Neural progenitor cell (in vitro differentiated cells): ENCODE measurements around the gene USP44. TPM values are rescaled to one million over a fixed set of nuclear protein-coding genes. Genes with fewer than 3 reads are reported as not detected.

Experiments
- DNase-seq: peaks from one replicate; pipeline ENCODE4 v3.0.0-alpha.2; 2016; ENCODE audit warnings: low spot score
- H2AFZ ChIP-seq: fragments of 200-600 bp; sonication (generic); replicated peaks from 2 replicates; pipeline ENCODE4 v1.6.1; 2016; ENCODE audit warnings: antibody characterized with exemption
- H3F3A ChIP-seq: fragments of 200-600 bp; sonication (generic); 2 replicates; pipeline ENCODE4 v1.6.1; 2016; ENCODE audit warnings: antibody characterized with exemption, low read depth
- H3K27ac ChIP-seq: fragments of 200-600 bp; sonication (generic); 2 replicates; pipeline ENCODE4 v1.5.1; 2016; ENCODE audit warnings: mild to moderate bottlenecking
- H3K27me3 ChIP-seq: fragments of 200-600 bp; sonication (generic); 2 replicates; pipeline ENCODE4 v1.6.1; 2016; ENCODE audit warnings: mild to moderate bottlenecking, moderate library complexity
- H3K36me3 ChIP-seq: fragments of 200-600 bp; sonication (generic); 2 replicates; pipeline ENCODE4 v1.5.1; 2016
- H3K4me1 ChIP-seq: fragments of 200-600 bp; sonication (generic); 2 replicates; pipeline ENCODE4 v1.6.1; 2016; ENCODE audit warnings: mixed run types
- H3K4me2 ChIP-seq: fragments of 200-600 bp; sonication (generic); 2 replicates; pipeline ENCODE4 v1.6.1; 2016
- H3K4me3 ChIP-seq: fragments of 200-600 bp; sonication (generic); 2 replicates; pipeline ENCODE4 v1.5.1; 2016
- H3K79me2 ChIP-seq: fragments of 200-600 bp; sonication (generic); 2 replicates; pipeline ENCODE4 v1.6.1; 2016; ENCODE audit warnings: low read depth
- H3K9ac ChIP-seq: fragments of 200-600 bp; sonication (generic); 2 replicates; pipeline ENCODE4 v1.6.1; 2016
- H3K9me3 ChIP-seq: fragments of 200-600 bp; sonication (generic); 2 replicates; pipeline ENCODE4 v1.5.1; 2016; ENCODE audit warnings: low read depth
- H4K20me1 ChIP-seq: fragments of 200-600 bp; sonication (generic); 2 replicates; pipeline ENCODE4 v1.6.1; 2016; ENCODE audit warnings: low read depth
- H3K27ac Mint-ChIP-seq: 3 replicates; pipeline ENCODE4 v1.8.0; 2021; ENCODE audit warnings: mixed read lengths
- H3K27me3 Mint-ChIP-seq: 2 replicates; pipeline ENCODE4 v1.8.0; 2022; ENCODE audit warnings: low read depth, mild to moderate bottlenecking, inconsistent platforms, moderate library complexity, mixed read lengths; ENCODE audit not compliant: insufficient read depth
- H3K36me3 Mint-ChIP-seq: 3 replicates; pipeline ENCODE4 v1.8.0; 2021; ENCODE audit warnings: mixed read lengths
- H3K4me1 Mint-ChIP-seq: 3 replicates; pipeline ENCODE4 v1.8.0; 2021; ENCODE audit warnings: mixed read lengths
- H3K4me3 Mint-ChIP-seq: 3 replicates; pipeline ENCODE4 v1.8.0; 2021; ENCODE audit warnings: mild to moderate bottlenecking, moderate library complexity, mixed read lengths
- H3K9me3 Mint-ChIP-seq: 3 replicates; pipeline ENCODE4 v1.8.0; 2020; ENCODE audit warnings: mixed read lengths
- CTCF ChIP-seq: fragments of 200-600 bp; sonication (generic); IDR thresholded peaks from 2 replicates; pipeline ENCODE4 v1.5.1; 2017; ENCODE audit warnings: antibody characterized with exemption, mild to moderate bottlenecking
- EZH2 ChIP-seq: fragments of 200-600 bp; sonication (generic); IDR thresholded peaks from 2 replicates; pipeline ENCODE4 v1.6.1; 2017; ENCODE audit warnings: antibody characterized with exemption, mild to moderate bottlenecking, moderate library complexity
- EZH2phosphoT487 ChIP-seq: fragments of 200-600 bp; sonication (generic); IDR thresholded peaks from 2 replicates; pipeline ENCODE4 v1.6.1; 2017; ENCODE audit warnings: antibody characterized with exemption
- total RNA-seq: library from RNA; depleted of rRNA; stranded (reverse); fragments of >200 nt; gene quantifications from 2 replicates; pipeline ENCODE4 v1.2.3, GENCODE V29; 2015; ENCODE audit warnings: low replicate concordance

The USP44 gene
- total RNA-seq, 1 donor from 2014 or later, result 79.4 TPM

GRCh38 chr12:95498968-95499367, 52.3 kb downstream of the USP44 start:
- H3K36me3 Mint-ChIP-seq, result peaks cover 62% of the 10 kb centered on the region
- no peaks in the 10 kb centered on the region for H3K9me3 ChIP-seq
- H2AFZ ChIP-seq, result no peak overlapping the region
- H3K4me2 ChIP-seq, result no peak overlapping the region
- H3K27ac ChIP-seq, result no peak overlapping the region
- H3K9me3 Mint-ChIP-seq, result peaks cover 15% of the 10 kb centered on the region
- H3K27ac Mint-ChIP-seq, result no peak overlapping the region
- no peaks in the 10 kb centered on the region for H3K27me3 Mint-ChIP-seq
- H3F3A ChIP-seq, result no peaks in the 10 kb centered on the region
- no peak for DNase-seq
- H3K9ac ChIP-seq, result no peak overlapping the region
- no peaks in the 10 kb centered on the region for H3K27me3 ChIP-seq
- peaks cover 34% of the 10 kb centered on the region for H3K79me2 ChIP-seq
- peaks cover 21% of the 10 kb centered on the region for H3K36me3 ChIP-seq
- no peaks in the 10 kb centered on the region for H4K20me1 ChIP-seq
- no peak overlapping the region for H3K4me3 ChIP-seq
- no peak overlapping the region for H3K4me3 Mint-ChIP-seq
- no peaks in the 10 kb centered on the region for H3K4me1 ChIP-seq
- TF ChIP-seq CTCF (no peak), EZH2 (no peak), EZH2phosphoT487 (no peak)
- H3K4me1 Mint-ChIP-seq, result no peaks in the 10 kb centered on the region

- H3K27ac Mint-ChIP-seq, result no peak overlapping the region
- Histone ChIP-seq H3K4me1 (no peaks in the 10 kb centered on the region), H3K9me3 (no peaks in the 10 kb centered on the region), H3F3A (no peaks in the 10 kb centered on the region), H3K36me3 (peaks cover 21% of the 10 kb centered on the region), H3K9ac (no peak overlapping the region), H3K27me3 (no peaks in the 10 kb centered on the region), H3K79me2 (peaks cover 28% of the 10 kb centered on the region), H3K4me2 (no peak overlapping the region), H4K20me1 (peaks cover 3% of the 10 kb centered on the region), H2AFZ (no peak overlapping the region), H3K4me3 (no peak overlapping the region), H3K27ac (no peak overlapping the region)
- no peak overlapping the region for H3K4me3 Mint-ChIP-seq
- H3K36me3 Mint-ChIP-seq, result peaks cover 50% of the 10 kb centered on the region
- no peaks in the 10 kb centered on the region for H3K4me1 Mint-ChIP-seq
- no peak for DNase-seq
- no peak for TF ChIP-seq CTCF
- no peak for TF ChIP-seq EZH2phosphoT487
- no peak for TF ChIP-seq EZH2
- peaks cover 15% of the 10 kb centered on the region for H3K9me3 Mint-ChIP-seq
- no peaks in the 10 kb centered on the region for H3K27me3 Mint-ChIP-seq
Observed at GRCh38 chr12:95497031-95497430, 54.2 kb downstream of the USP44 start.

GRCh38 chr12:95495433-95495832, 55.8 kb downstream of the USP44 start:
- Mint-ChIP-seq H3K4me1 (no peaks in the 10 kb centered on the region), H3K27ac (no peak overlapping the region), H3K4me3 (no peak overlapping the region), H3K9me3 (peaks cover 15% of the 10 kb centered on the region), H3K27me3 (no peaks in the 10 kb centered on the region), H3K36me3 (peaks cover 47% of the 10 kb centered on the region)
- H3K4me1 ChIP-seq, result no peaks in the 10 kb centered on the region
- no peak overlapping the region for H3K4me2 ChIP-seq
- TF ChIP-seq CTCF (no peak), EZH2phosphoT487 (no peak), EZH2 (no peak)
- H2AFZ ChIP-seq, result no peak overlapping the region
- no peaks in the 10 kb centered on the region for H3K27me3 ChIP-seq
- H3F3A ChIP-seq, result no peaks in the 10 kb centered on the region
- H3K27ac ChIP-seq, result no peak overlapping the region
- H3K9me3 ChIP-seq, result no peaks in the 10 kb centered on the region
- peaks cover 21% of the 10 kb centered on the region for H3K36me3 ChIP-seq
- no peak overlapping the region for H3K9ac ChIP-seq
- peaks cover 14% of the 10 kb centered on the region for H3K79me2 ChIP-seq
- H4K20me1 ChIP-seq, result peaks cover 3% of the 10 kb centered on the region
- no peak for DNase-seq
- no peak overlapping the region for H3K4me3 ChIP-seq

- H3K9me3 Mint-ChIP-seq, result peaks cover 15% of the 10 kb centered on the region
- no peaks in the 10 kb centered on the region for H3K4me1 Mint-ChIP-seq
- TF ChIP-seq CTCF (no peak), EZH2phosphoT487 (no peak), EZH2 (no peak)
Observed at GRCh38 chr12:95494888-95495287, 56.4 kb downstream of the USP44 start.

More at GRCh38 chr12:95494888-95495287, 56.4 kb downstream of the USP44 start:
- Histone ChIP-seq H3K4me2 (no peak overlapping the region), H3K4me1 (no peaks in the 10 kb centered on the region), H3K79me2 (peaks cover 8% of the 10 kb centered on the region), H3K27ac (no peak overlapping the region), H3F3A (no peaks in the 10 kb centered on the region), H3K36me3 (peaks cover 21% of the 10 kb centered on the region), H3K9ac (no peak overlapping the region), H3K4me3 (no peak overlapping the region), H2AFZ (no peak overlapping the region), H4K20me1 (peaks cover 3% of the 10 kb centered on the region), H3K27me3 (no peaks in the 10 kb centered on the region), H3K9me3 (no peaks in the 10 kb centered on the region)
- no peaks in the 10 kb centered on the region for H3K27me3 Mint-ChIP-seq
- no peak overlapping the region for H3K27ac Mint-ChIP-seq
- DNase-seq, result no peak
- H3K36me3 Mint-ChIP-seq, result peaks cover 42% of the 10 kb centered on the region
- no peak overlapping the region for H3K4me3 Mint-ChIP-seq
